Esophagus muscularis mucosa (tissue), 4 donors: ENCODE results near the gene WFIKKN1.

Source experiments
- CTCF ChIP-seq, 3 experiments: fragments of 200-600 bp in 2 of 3; fragments of 450-650 bp in 1 of 3; sonication (generic) in 2 of 3; IDR thresholded peaks; one replicate each; pipeline ENCODE4 v1.5.1; 2017 to 2019; ENCODE audit warnings: antibody characterized with exemption in 3 of 3, mild to moderate bottlenecking in 2 of 3, moderate library complexity in 1 of 3
- EP300 ChIP-seq: sonication (generic); formaldehyde crosslinking; IDR thresholded peaks from one replicate; pipeline ENCODE4 v1.6.1; 2017; ENCODE audit warnings: antibody characterized with exemption
- POLR2AphosphoS5 ChIP-seq, 2 donors: sonication (generic); formaldehyde crosslinking; IDR thresholded peaks; one replicate each; pipeline ENCODE4 v1.6.1; 2017; ENCODE audit warnings: antibody characterized with exemption in 2 of 2

- TF ChIP-seq CTCF (IDR thresholded peaks at IDR 0.05), result no peak
- TF ChIP-seq EP300, result no peak
- TF ChIP-seq POLR2AphosphoS5 (IDR thresholded peaks at IDR 0.05), result no peak
Observed at GRCh38 chr16:593807-594206, 37.0 kb upstream of the WFIKKN1 start.
